Measurements from ENCODE around the gene HHIPL1.
A peak's percentile ranks its signal among the peaks of the same experiment; 100 is the strongest.

DNA sequence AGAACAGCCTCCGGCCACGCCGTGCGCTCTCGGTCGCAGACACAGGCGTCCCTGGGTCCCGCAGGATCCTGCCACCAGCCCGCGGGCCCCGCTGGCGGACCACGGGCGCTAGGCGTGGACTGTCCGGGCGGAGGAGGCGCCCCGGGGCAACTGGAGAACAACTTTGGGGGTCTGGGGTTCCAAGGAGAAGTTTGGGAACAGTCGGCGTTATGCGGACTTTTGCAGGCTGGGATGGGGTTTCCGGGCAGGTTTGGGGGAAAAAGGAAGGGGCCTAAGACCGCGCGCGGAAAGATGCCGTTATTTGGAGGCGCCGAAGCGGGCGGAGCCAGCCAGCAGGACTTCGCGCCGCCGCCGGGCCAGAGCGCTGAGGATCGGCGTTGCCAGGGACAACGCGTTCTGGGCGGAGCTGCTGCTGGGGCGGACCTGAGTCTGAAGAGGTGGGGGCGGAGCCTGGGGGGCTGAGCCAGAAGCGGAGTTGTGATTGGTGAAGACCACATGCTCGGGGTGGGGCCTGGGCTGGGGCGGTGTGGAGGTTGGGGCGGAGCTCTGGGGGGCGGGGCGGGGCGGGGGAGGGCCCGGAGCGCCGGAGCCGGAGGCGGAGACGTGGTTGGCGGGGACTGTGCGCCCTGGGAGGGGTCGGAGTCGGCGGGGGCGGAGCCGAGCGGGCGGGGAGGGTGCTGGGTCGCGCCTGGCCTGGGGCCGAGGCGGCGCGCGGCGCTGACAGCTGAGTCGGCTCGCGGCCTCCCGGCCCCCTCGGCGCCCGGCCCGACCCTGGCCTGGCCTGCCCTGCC, 38.9 kb downstream of the HHIPL1 start, which contains the start of gene CYP46A1:
- TF ChIP-seq CTCF (IDR thresholded peaks at IDR 0.05 in 4 of 5, conservative IDR thresholded peaks at IDR 0.05 in 1 of 5): peak in 1 of 5 experiments; percentile 18
- no peak for TF ChIP-seq POLR2A (IDR thresholded peaks at IDR 0.05)
